A549 (cell line): ENCODE data around the gene KRTAP9-9. TPM values are rescaled to one million over a fixed set of nuclear protein-coding genes. Genes with fewer than 3 reads are reported as not detected.

Experiments
- ATAC-seq, 2 experiments: fragments of 200-7000 bp in 1 of 2; fragments of >200 bp in 1 of 2; cut with Nextera tagmentation in 1 of 2; cut with Tn5 transposase in 1 of 2; 3 replicates each; pipeline versions ENCODE4 v1.8.0 to v1.9.1; 2018 to 2020; ENCODE audit warnings: mild to moderate bottlenecking in 1 of 2, moderate library complexity in 1 of 2
- CTCF ChIA-PET: fragments of 300-600 bp; sonication (Branson Sonifier 250); formaldehyde crosslinking; extraction: SDS; loops from one replicate; lab custom pipeline; 2021; ENCODE audit warnings: antibody characterized with exemption, inconsistent platforms; lab: Yijun Ruan, JAX
- POLR2A ChIA-PET: fragments of 350-600 bp; formaldehyde crosslinking; extraction: SDS; loops from one replicate; lab custom pipeline; 2021; ENCODE audit warnings: antibody characterized with exemption, inconsistent platforms; lab: Yijun Ruan, JAX
- DNase-seq, 2 experiments: peaks; one replicate each; pipeline versions ENCODE4 v3.0.0 to v3.0.0-alpha.2; 2011 to 2016; ENCODE audit warnings: low read depth in 1 of 2, low spot score in 1 of 2
- FAIRE-seq: peaks from 2 replicates; lab custom pipeline; 2011; peaks lifted over from hg19 to GRCh38; lab: Jason Lieb, UNC
- H3K27ac ChIP-seq, 2 experiments: fragments of >200 bp; sonication (Bioruptor Twin); formaldehyde crosslinking; 3 replicates each; pipeline ENCODE4 v1.5.1; 2016 to 2017
- H3K4me1 ChIP-seq: fragments of >200 bp; sonication (Bioruptor Twin); formaldehyde crosslinking; 3 replicates; pipeline ENCODE4 v1.6.1; 2016
- H3K4me2 ChIP-seq: fragments of >200 bp; sonication (Bioruptor Twin); formaldehyde crosslinking; 3 replicates; pipeline ENCODE4 v1.6.1; 2016
- H3K4me3 ChIP-seq: fragments of >200 bp; sonication (Bioruptor Twin); formaldehyde crosslinking; 3 replicates; pipeline ENCODE4 v1.5.1; 2016
- H3K9me3 ChIP-seq: fragments of >200 bp; sonication (Bioruptor Twin); formaldehyde crosslinking; 3 replicates; pipeline ENCODE4 v1.6.1; 2016
- BHLHE40 ChIP-seq: IDR thresholded peaks from 2 replicates; pipeline ENCODE4 v1.6.1; 2012; ENCODE audit warnings: low read depth, low read length, inconsistent platforms
- EHMT2 ChIP-seq: fragments of 200-600 bp; sonication (generic); IDR thresholded peaks from 2 replicates; pipeline ENCODE4 v1.6.1; 2016; ENCODE audit warnings: antibody characterized with exemption, low read depth, mild to moderate bottlenecking, moderate library complexity
- FOSB ChIP-seq: fragments of 250-450 bp; sonication (Bioruptor Pico); IDR thresholded peaks from 2 replicates; pipeline ENCODE4 v1.5.0; 2020; ENCODE audit warnings: mild to moderate bottlenecking, moderate library complexity
- FOSL2 ChIP-seq, 2 experiments: fragments of 450-650 bp in 1 of 2; fragments of >200 bp in 1 of 2; sonication (Bioruptor Twin) in 1 of 2; formaldehyde crosslinking; IDR thresholded peaks; 2 replicates each; pipeline versions ENCODE4 v1.5.0 to v1.6.1; 2016 to 2020; ENCODE audit warnings: mild to moderate bottlenecking in 1 of 2, moderate library complexity in 1 of 2
- GATA3 ChIP-seq: IDR thresholded peaks from 2 replicates; pipeline ENCODE4 v1.6.1; 2012; ENCODE audit warnings: borderline replicate concordance
- HDAC2 ChIP-seq: fragments of 200-600 bp; sonication (generic); IDR thresholded peaks from 2 replicates; pipeline ENCODE4 v1.6.1; 2016
- HEYL ChIP-seq: fragments of 250-450 bp; sonication (Bioruptor Pico); IDR thresholded peaks from 2 replicates; pipeline ENCODE4 v1.8.0; 2021; ENCODE audit warnings: mild to moderate bottlenecking, moderate library complexity
- HOXB13 ChIP-seq: fragments of 250-450 bp; sonication (Bioruptor Pico); IDR thresholded peaks from 2 replicates; pipeline ENCODE4 v1.5.0; 2020; ENCODE audit warnings: low read depth, mild to moderate bottlenecking, moderate library complexity
- KDM1A ChIP-seq: fragments of 200-600 bp; sonication (generic); IDR thresholded peaks from 2 replicates; pipeline ENCODE4 v1.6.1; 2016; ENCODE audit warnings: low read depth, mild to moderate bottlenecking
- KDM5A ChIP-seq: fragments of 200-600 bp; sonication (generic); IDR thresholded peaks from 2 replicates; pipeline ENCODE4 v1.6.1; 2016; ENCODE audit warnings: antibody characterized with exemption, mild to moderate bottlenecking
- MAFK ChIP-seq: fragments of 450-650 bp; IDR thresholded peaks from 2 replicates; pipeline ENCODE4 v1.6.1; 2014; ENCODE audit not compliant: partially characterized antibody
- MAZ ChIP-seq: fragments of 150-350 bp; IDR thresholded peaks from 2 replicates; pipeline ENCODE4 v1.6.1; 2014; ENCODE audit warnings: antibody characterized with exemption, low read depth, low read length, borderline replicate concordance
- MYC ChIP-seq: IDR thresholded peaks from 2 replicates; pipeline ENCODE4 v1.6.1; 2012; ENCODE audit warnings: mild to moderate bottlenecking, inconsistent platforms, low read length, improper control_type of control experiment, borderline replicate concordance
- NFE2L2 ChIP-seq: fragments of 150-350 bp; conservative IDR thresholded peaks from 2 replicates; pipeline ENCODE4 v1.6.1; 2014; ENCODE audit warnings: low read length
- NPAS2 ChIP-seq: fragments of 250-450 bp; sonication (Bioruptor Pico); IDR thresholded peaks from 2 replicates; pipeline ENCODE4 v1.8.0; 2022; ENCODE audit warnings: mild to moderate bottlenecking, moderate library complexity, borderline replicate concordance
- PHF8 ChIP-seq: fragments of 200-600 bp; sonication (generic); IDR thresholded peaks from 2 replicates; pipeline ENCODE4 v1.6.1; 2016; ENCODE audit warnings: low read depth, mild to moderate bottlenecking, antibody characterized with exemption, moderate library complexity, borderline replicate concordance
- POLR2A ChIP-seq: IDR thresholded peaks from 2 replicates; pipeline ENCODE4 v1.6.1; 2012; ENCODE audit warnings: mild to moderate bottlenecking, low read length
- RAD21 ChIP-seq, 2 experiments: fragments of >200 bp in 1 of 2; sonication (Bioruptor Twin) in 1 of 2; formaldehyde crosslinking in 1 of 2; IDR thresholded peaks in 1 of 2; conservative IDR thresholded peaks in 1 of 2; 2 replicates in 1 of 2; 3 replicates in 1 of 2; pipeline ENCODE4 v1.6.1; 2012 to 2018; ENCODE audit warnings: inconsistent platforms in 1 of 2
- RFX5 ChIP-seq: fragments of 450-650 bp; IDR thresholded peaks from 2 replicates; pipeline ENCODE4 v1.7.1; 2014; ENCODE audit warnings: antibody characterized with exemption, mild to moderate bottlenecking, moderate library complexity
- TFCP2L1 ChIP-seq: fragments of 250-450 bp; sonication (Bioruptor Pico); IDR thresholded peaks from 2 replicates; pipeline ENCODE4 v1.5.0; 2021; ENCODE audit warnings: mild to moderate bottlenecking
- ZC3H11A ChIP-seq: fragments of 450-650 bp; IDR thresholded peaks from 2 replicates; pipeline ENCODE4 v1.6.1; 2014; ENCODE audit warnings: antibody characterized with exemption, mild to moderate bottlenecking
- ZNF302 ChIP-seq: fragments of 250-450 bp; sonication (Bioruptor Pico); IDR thresholded peaks from 2 replicates; pipeline ENCODE4 v1.9.0; 2021; ENCODE audit warnings: inconsistent platforms, mild to moderate bottlenecking, moderate library complexity
- ZSCAN20 ChIP-seq: fragments of 250-450 bp; sonication (Bioruptor Pico); IDR thresholded peaks from 2 replicates; pipeline ENCODE4 v1.8.0; 2022; ENCODE audit warnings: mild to moderate bottlenecking, moderate library complexity
- WGBS: methylation state at CpG from one replicate; pipeline ENCODE4 v1.1.6; 2017; ENCODE audit errors: missing lambda C conversion rate; 5-methylcytosine and 5-hydroxymethylcytosine counted together
- polyA plus RNA-seq, 4 experiments: library from polyadenylated mRNA; depleted of rRNA in 3 of 4; stranded (reverse); fragments of >200 nt; fragmentation: RNase III in 1 of 4; extraction: RNeasy Plus Mini Kit Qiagen cat#74134 plus additional on column Dnase treatment in 1 of 4; gene quantifications; 2 replicates in 3 of 4; 3 replicates in 1 of 4; pipeline ENCODE4 v1.2.3, GENCODE V29; 2011 to 2017
- TF ChIP-seq, protein P1 (sequence below): fragments of 200-600 bp; sonication (generic); IDR thresholded peaks from 2 replicates; pipeline ENCODE4 v1.6.1; 2016; ENCODE audit warnings: antibody characterized with exemption, mild to moderate bottlenecking, moderate library complexity
- TF ChIP-seq, protein P2 (sequence below): fragments of 450-650 bp; IDR thresholded peaks from 2 replicates; pipeline ENCODE4 v1.6.1; 2014; ENCODE audit warnings: antibody characterized with exemption
- TF ChIP-seq, protein P3 (sequence below): IDR thresholded peaks from 2 replicates; pipeline ENCODE4 v1.6.1; 2012
- TF ChIP-seq, protein P4 (sequence below): fragments of 250-450 bp; sonication (Bioruptor Pico); IDR thresholded peaks from 2 replicates; pipeline ENCODE4 v1.5.0; 2021; ENCODE audit warnings: mild to moderate bottlenecking, moderate library complexity, borderline replicate concordance

KRTAP9-9 gene
- polyA plus RNA-seq, 2 of the 4 experiments (the other 2 are of a cell fraction) = not detected

DNA sequence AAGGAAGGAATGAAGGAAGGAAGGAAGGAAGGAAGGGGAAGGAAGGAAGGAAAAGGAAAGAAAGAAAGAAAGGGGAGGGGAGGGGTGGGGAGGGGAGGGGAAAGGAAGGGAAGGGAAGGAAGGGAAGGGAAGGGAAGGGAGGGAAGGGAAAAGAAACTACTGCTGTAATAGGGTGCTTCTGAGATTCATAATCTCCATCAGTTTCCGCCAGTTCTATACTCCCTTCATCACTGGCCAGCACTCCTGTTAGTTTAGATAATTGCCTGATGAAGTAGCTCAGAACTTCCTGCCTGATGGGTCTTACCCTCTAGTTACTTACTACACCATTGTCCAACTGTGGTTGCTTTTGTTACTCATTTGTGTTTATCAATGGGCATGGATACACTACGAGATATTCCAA, 8.0 kb downstream of the KRTAP9-9 start:
- Histone ChIP-seq H3K4me3 (no peak overlapping the region), H3K27ac (no peak overlapping the region), H3K4me2 (no peak overlapping the region), H3K9me3 (no peaks in the 10 kb centered on the region), H3K4me1 (no peaks in the 10 kb centered on the region)
- no peak for DNase-seq
- FAIRE-seq = no peak
- ATAC-seq = no peak
- CTCF ChIA-PET = interaction anchor here (1.1 kb wide), 1 partner anchor 10 kb away, joined by 4 read pairs; no protein-coding TSS in a partner anchor
- POLR2A ChIA-PET = no interaction called here
- TF ChIP-seq ZNF302 = no peak
- TF ChIP-seq HDAC2 = no peak
- no peak for TF ChIP-seq NPAS2 (CRISPR knock-in tag)
- 82% methylated on average over 2 of the region's 2 CpGs for WGBS

DNA sequence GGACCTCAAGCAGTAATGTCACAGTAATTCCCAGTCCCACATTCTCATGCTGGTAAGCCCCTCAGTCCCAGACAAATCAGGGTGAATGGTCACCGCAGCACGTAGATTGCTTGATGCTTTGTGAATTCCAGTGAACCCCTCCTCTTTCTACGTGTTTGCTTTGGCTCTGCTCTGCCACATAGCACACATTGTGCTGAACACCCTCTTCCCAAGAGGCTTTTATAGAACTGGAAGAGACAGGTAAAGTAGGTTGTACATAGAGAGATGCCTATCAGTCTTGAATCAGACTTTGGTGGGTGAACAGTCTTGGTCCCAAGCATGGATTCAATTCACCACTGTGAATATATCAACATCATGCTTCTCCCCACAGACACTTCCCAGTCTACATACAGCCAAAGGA, 9.4 kb downstream of the KRTAP9-9 start:
- 66% methylated on average over 3 of the region's 3 CpGs for WGBS
- FAIRE-seq = no peak

DNA sequence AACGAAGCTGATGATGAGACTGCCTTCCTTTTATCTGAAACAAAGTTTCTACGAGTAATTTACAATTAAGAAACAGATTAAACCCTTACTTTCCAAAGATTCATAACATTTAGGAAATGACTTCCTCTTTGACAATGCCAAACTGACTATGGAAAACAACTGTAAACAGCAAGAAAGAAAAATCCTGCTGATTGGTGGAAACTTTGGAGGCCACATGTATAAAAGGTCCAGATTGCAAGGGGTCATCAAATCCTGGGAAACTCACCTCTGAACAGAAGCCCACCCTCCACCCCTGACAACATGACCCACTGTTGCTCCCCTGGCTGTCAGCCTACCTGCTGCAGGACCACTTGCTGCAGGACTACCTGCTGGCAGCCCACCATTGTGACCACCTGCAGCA, 9.9 kb downstream of the KRTAP9-9 start, which contains the start of gene KRTAP9-6:
KRTAP9-6 (plus strand) TSS at position 301 of the 400 bp plus-strand sequence; CDS start at position 301, 0 bp downstream.
- no peak within 1 kb of the TSS for H3K4me2 ChIP-seq
- no peak for TF ChIP-seq FOSB (CRISPR knock-in tag)
- no peak for TF ChIP-seq RFX5
- no peak for TF ChIP-seq HOXB13
- TF ChIP-seq, protein P1, sequence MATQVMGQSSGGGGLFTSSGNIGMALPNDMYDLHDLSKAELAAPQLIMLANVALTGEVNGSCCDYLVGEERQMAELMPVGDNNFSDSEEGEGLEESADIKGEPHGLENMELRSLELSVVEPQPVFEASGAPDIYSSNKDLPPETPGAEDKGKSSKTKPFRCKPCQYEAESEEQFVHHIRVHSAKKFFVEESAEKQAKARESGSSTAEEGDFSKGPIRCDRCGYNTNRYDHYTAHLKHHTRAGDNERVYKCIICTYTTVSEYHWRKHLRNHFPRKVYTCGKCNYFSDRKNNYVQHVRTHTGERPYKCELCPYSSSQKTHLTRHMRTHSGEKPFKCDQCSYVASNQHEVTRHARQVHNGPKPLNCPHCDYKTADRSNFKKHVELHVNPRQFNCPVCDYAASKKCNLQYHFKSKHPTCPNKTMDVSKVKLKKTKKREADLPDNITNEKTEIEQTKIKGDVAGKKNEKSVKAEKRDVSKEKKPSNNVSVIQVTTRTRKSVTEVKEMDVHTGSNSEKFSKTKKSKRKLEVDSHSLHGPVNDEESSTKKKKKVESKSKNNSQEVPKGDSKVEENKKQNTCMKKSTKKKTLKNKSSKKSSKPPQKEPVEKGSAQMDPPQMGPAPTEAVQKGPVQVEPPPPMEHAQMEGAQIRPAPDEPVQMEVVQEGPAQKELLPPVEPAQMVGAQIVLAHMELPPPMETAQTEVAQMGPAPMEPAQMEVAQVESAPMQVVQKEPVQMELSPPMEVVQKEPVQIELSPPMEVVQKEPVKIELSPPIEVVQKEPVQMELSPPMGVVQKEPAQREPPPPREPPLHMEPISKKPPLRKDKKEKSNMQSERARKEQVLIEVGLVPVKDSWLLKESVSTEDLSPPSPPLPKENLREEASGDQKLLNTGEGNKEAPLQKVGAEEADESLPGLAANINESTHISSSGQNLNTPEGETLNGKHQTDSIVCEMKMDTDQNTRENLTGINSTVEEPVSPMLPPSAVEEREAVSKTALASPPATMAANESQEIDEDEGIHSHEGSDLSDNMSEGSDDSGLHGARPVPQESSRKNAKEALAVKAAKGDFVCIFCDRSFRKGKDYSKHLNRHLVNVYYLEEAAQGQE = no peak
- TF ChIP-seq ZSCAN20 (CRISPR knock-in tag) = no peak
- no peak for TF ChIP-seq PHF8
- no peak for TF ChIP-seq KDM5A
- TF ChIP-seq, protein P2, sequence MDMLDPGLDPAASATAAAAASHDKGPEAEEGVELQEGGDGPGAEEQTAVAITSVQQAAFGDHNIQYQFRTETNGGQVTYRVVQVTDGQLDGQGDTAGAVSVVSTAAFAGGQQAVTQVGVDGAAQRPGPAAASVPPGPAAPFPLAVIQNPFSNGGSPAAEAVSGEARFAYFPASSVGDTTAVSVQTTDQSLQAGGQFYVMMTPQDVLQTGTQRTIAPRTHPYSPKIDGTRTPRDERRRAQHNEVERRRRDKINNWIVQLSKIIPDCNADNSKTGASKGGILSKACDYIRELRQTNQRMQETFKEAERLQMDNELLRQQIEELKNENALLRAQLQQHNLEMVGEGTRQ = no peak
- TF ChIP-seq POLR2A = no peak
- TF ChIP-seq, all 56 proteins: peak for 0
- H3K27ac ChIP-seq = no peak within 1 kb of the TSS
- WGBS = 29% methylated on average over 2 of the region's 2 CpGs
- DNase-seq (no peak), ATAC-seq (no peak), FAIRE-seq (no peak)
- CTCF ChIA-PET = interaction anchor here (1.4 kb wide), 1 partner anchor 11 kb away, joined by 4 read pairs; no protein-coding TSS in a partner anchor
- H3K9me3 ChIP-seq = no peaks in the 10 kb centered on the region
- H3K4me1 ChIP-seq = no peaks in the 10 kb centered on the region
- POLR2A ChIA-PET = no interaction called here
- no peak within 1 kb of the TSS for H3K4me3 ChIP-seq

More for the DNA sequence above, 9.4 kb downstream of the KRTAP9-9 start:
- Histone ChIP-seq H3K9me3 (no peaks in the 10 kb centered on the region), H3K4me2 (no peak overlapping the region), H3K27ac (no peak overlapping the region), H3K4me3 (no peak overlapping the region), H3K4me1 (no peaks in the 10 kb centered on the region)
- no peak for DNase-seq
- ATAC-seq = no peak
- POLR2A ChIA-PET = no interaction called here
- CTCF ChIA-PET = interaction anchor here (1.4 kb wide), 1 partner anchor 12 kb away, joined by 4 read pairs; no protein-coding TSS in a partner anchor
- no peak for TF ChIP-seq NFE2L2
- TF ChIP-seq, protein P3, sequence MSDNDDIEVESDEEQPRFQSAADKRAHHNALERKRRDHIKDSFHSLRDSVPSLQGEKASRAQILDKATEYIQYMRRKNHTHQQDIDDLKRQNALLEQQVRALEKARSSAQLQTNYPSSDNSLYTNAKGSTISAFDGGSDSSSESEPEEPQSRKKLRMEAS = no peak
- no peak for TF ChIP-seq POLR2A
- TF ChIP-seq MAZ = no peak
- TF ChIP-seq RAD21 (conservative IDR thresholded peaks at IDR 0.05 in 1 of 2, IDR thresholded peaks at IDR 0.05 in 1 of 2) = no peak
- no peak for TF ChIP-seq FOSL2 (IDR thresholded peaks at IDR 0.05)
- TF ChIP-seq FOSL2 (CRISPR knock-in tag; IDR thresholded peaks at IDR 0.05) = no peak
- no peak for TF ChIP-seq ZSCAN20 (CRISPR knock-in tag)
- TF ChIP-seq KDM5A = no peak
- TF ChIP-seq GATA3 = no peak
- TF ChIP-seq HEYL = no peak
- TF ChIP-seq ZC3H11A = no peak
- TF ChIP-seq MYC = no peak
- TF ChIP-seq BHLHE40 = no peak
- TF ChIP-seq KDM1A = no peak
- TF ChIP-seq, protein P4, sequence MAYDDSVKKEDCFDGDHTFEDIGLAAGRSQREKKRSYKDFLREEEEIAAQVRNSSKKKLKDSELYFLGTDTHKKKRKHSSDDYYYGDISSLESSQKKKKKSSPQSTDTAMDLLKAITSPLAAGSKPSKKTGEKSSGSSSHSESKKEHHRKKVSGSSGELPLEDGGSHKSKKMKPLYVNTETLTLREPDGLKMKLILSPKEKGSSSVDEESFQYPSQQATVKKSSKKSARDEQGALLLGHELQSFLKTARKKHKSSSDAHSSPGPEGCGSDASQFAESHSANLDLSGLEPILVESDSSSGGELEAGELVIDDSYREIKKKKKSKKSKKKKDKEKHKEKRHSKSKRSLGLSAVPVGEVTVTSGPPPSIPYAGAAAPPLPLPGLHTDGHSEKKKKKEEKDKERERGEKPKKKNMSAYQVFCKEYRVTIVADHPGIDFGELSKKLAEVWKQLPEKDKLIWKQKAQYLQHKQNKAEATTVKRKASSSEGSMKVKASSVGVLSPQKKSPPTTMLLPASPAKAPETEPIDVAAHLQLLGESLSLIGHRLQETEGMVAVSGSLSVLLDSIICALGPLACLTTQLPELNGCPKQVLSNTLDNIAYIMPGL (CRISPR knock-in tag) = no peak
- no peak for TF ChIP-seq ZNF302
- TF ChIP-seq MAFK = no peak
- no peak for TF ChIP-seq TFCP2L1
- no peak for TF ChIP-seq EHMT2
